UCSD-AML1 (cell line): ENCODE measurements around the gene NPTN.
"Not testable (repeated sequence)": the region's sequence is repeated elsewhere in the genome, so short reads cannot be mapped to it uniquely, and the experiment has no call there.

Experiments
- DNase-seq: peaks from one replicate; lab custom pipeline; 2025; ENCODE audit not compliant: unreplicated experiment; lab: John Stamatoyannopoulos, UW

The NPTN gene

GRCh38 chr15:73601451-73602445 lies 31.4 kb downstream of the NPTN start:
- no peak for DNase-seq

- no peak for DNase-seq
Measured at GRCh38 chr15:73600413-73601335, 32.5 kb downstream of the NPTN start.

GRCh38 chr15:73599934-73600333 lies 33.3 kb downstream of the NPTN start:
- no peak for DNase-seq

GRCh38 chr15:73598530-73599160 lies 34.5 kb downstream of the NPTN start:
- no peak for DNase-seq

- no peak for DNase-seq
Measured at GRCh38 chr15:73597036-73597638, 36.1 kb downstream of the NPTN start.

- DNase-seq, result no peak
Measured at GRCh38 chr15:73596174-73596573, 37.0 kb downstream of the NPTN start.

GRCh38 chr15:73594109-73594508 lies 39.1 kb downstream of the NPTN start:
- no peak for DNase-seq

GRCh38 chr15:73593304-73594074 lies 39.7 kb downstream of the NPTN start:
- no peak for DNase-seq

GRCh38 chr15:73590263-73590662 lies 42.9 kb downstream of the NPTN start:
- DNase-seq, result no peak

GRCh38 chr15:73589766-73590165 lies 43.4 kb downstream of the NPTN start:
- DNase-seq, result no peak

- DNase-seq, result no peak
Measured at GRCh38 chr15:73585871-73586654, 47.1 kb downstream of the NPTN start.

- no peak for DNase-seq
Measured at GRCh38 chr15:73584699-73585420, 48.3 kb downstream of the NPTN start.

GRCh38 chr15:73583544-73583943 lies 49.6 kb downstream of the NPTN start:
- DNase-seq, result no peak

GRCh38 chr15:73582851-73583379 lies 50.3 kb downstream of the NPTN start:
- no peak for DNase-seq

- DNase-seq, result no peak
Measured at GRCh38 chr15:73578026-73578425, 55.2 kb downstream of the NPTN start.

GRCh38 chr15:73577593-73577992 lies 55.6 kb downstream of the NPTN start:
- DNase-seq, result not testable (repeated sequence)

- no peak for DNase-seq
Measured at GRCh38 chr15:73575636-73576247, 57.4 kb downstream of the NPTN start.

GRCh38 chr15:73573572-73573971 lies 59.6 kb downstream of the NPTN start:
- DNase-seq, result no peak
